ENCODE data around the gene TRIM8. TPM values are rescaled to one million over a fixed set of nuclear protein-coding genes. Genes with fewer than 3 reads are reported as not detected.

The TRIM8 gene
- total and polyA plus RNA-seq, 4 donors: 81.5 to 173 (median 120) TPM

- ATAC-seq (ENCODE audit: insufficient read depth, low FRiP score): no peak
- H3K9me3 ChIP-seq (ENCODE audit: control insufficient read depth in 4 of 4, insufficient read depth in 3 of 4, low read length in 3 of 4): peaks cover 0 to 2% (median 0%) of the 10 kb centered on the region in 4 donors
- H3K4me3 ChIP-seq: no peak overlapping the region
- H3K4me1 ChIP-seq (ENCODE audit: control insufficient read depth in 5 of 5, insufficient read depth in 5 of 5, low read length in 5 of 5): peaks cover 17 to 63% (median 43%) of the 10 kb centered on the region in 5 donors
- peak overlapping the region in 1 of 2 donors; percentile 7 for H3K27ac ChIP-seq (ENCODE audit: low read depth in 1 of 2, low read length in 1 of 2)
- TF ChIP-seq, protein P1, sequence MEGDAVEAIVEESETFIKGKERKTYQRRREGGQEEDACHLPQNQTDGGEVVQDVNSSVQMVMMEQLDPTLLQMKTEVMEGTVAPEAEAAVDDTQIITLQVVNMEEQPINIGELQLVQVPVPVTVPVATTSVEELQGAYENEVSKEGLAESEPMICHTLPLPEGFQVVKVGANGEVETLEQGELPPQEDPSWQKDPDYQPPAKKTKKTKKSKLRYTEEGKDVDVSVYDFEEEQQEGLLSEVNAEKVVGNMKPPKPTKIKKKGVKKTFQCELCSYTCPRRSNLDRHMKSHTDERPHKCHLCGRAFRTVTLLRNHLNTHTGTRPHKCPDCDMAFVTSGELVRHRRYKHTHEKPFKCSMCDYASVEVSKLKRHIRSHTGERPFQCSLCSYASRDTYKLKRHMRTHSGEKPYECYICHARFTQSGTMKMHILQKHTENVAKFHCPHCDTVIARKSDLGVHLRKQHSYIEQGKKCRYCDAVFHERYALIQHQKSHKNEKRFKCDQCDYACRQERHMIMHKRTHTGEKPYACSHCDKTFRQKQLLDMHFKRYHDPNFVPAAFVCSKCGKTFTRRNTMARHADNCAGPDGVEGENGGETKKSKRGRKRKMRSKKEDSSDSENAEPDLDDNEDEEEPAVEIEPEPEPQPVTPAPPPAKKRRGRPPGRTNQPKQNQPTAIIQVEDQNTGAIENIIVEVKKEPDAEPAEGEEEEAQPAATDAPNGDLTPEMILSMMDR (IDR thresholded peaks at IDR 0.05; ENCODE audit: control extremely low read depth, extremely low read depth): no peak
- H3K27me3 ChIP-seq (ENCODE audit: control insufficient read depth in 3 of 3, insufficient read depth in 3 of 3, low read length in 2 of 3): no peaks in the 10 kb centered on the region
- H3K9ac ChIP-seq (ENCODE audit: insufficient read depth in 1 of 2, low read length in 2 of 2): no peak overlapping the region
- H3K36me3 ChIP-seq (ENCODE audit: control insufficient read depth in 4 of 4, insufficient read depth in 4 of 4, low read length in 4 of 4): peaks cover 0 to 12% (median 8%) of the 10 kb centered on the region in 4 donors
- WGBS, 2 donors: 87 to 92% methylated on average over 9 of the region's 9 CpGs
- no peak for DNase-seq
These were observed 33.8 kb downstream of the TRIM8 start for GRCh38 chr10:102678068-102678400.

- Histone ChIP-seq H3K27ac (ENCODE audit: low read depth in 1 of 2, low read length in 1 of 2) (no peak overlapping the region), H3K9me3 (ENCODE audit: control insufficient read depth in 4 of 4, insufficient read depth in 3 of 4, low read length in 3 of 4) (peaks cover 0 to 2% (median 0%) of the 10 kb centered on the region in 4 donors), H3K4me1 (ENCODE audit: control insufficient read depth in 5 of 5, insufficient read depth in 5 of 5, low read length in 5 of 5) (peaks cover 17 to 55% (median 38%) of the 10 kb centered on the region in 5 donors), H3K4me3 (no peak overlapping the region), H3K9ac (ENCODE audit: insufficient read depth in 1 of 2, low read length in 2 of 2) (no peak overlapping the region), H3K27me3 (ENCODE audit: control insufficient read depth in 3 of 3, insufficient read depth in 3 of 3, low read length in 2 of 3) (no peaks in the 10 kb centered on the region), H3K36me3 (ENCODE audit: control insufficient read depth in 4 of 4, insufficient read depth in 4 of 4, low read length in 4 of 4) (peaks cover 0 to 13% (median 9%) of the 10 kb centered on the region in 4 donors)
- TF ChIP-seq, protein P1 (IDR thresholded peaks at IDR 0.05; ENCODE audit: control extremely low read depth, extremely low read depth): peak; percentile 21
- DNase-seq (peak; percentile 71 to 81 (median 73)), ATAC-seq (ENCODE audit: insufficient read depth, low FRiP score) (peak; percentile 53)
- WGBS, 2 donors: 13 to 16% methylated on average over 8 to 9 of the region's 9 CpGs
These were observed 34.6 kb downstream of the TRIM8 start for GRCh38 chr10:102678842-102679289.

- TF ChIP-seq, protein P1 (IDR thresholded peaks at IDR 0.05; ENCODE audit: control extremely low read depth, extremely low read depth): no peak
- Histone ChIP-seq H3K9ac (ENCODE audit: insufficient read depth in 1 of 2, low read length in 2 of 2) (no peak overlapping the region), H3K27ac (ENCODE audit: low read depth in 1 of 2, low read length in 1 of 2) (no peak overlapping the region), H3K27me3 (ENCODE audit: control insufficient read depth in 3 of 3, insufficient read depth in 3 of 3, low read length in 2 of 3) (no peaks in the 10 kb centered on the region), H3K4me1 (ENCODE audit: control insufficient read depth in 5 of 5, insufficient read depth in 5 of 5, low read length in 5 of 5) (peaks cover 12 to 48% (median 35%) of the 10 kb centered on the region in 5 donors), H3K4me3 (no peak overlapping the region), H3K36me3 (ENCODE audit: control insufficient read depth in 4 of 4, insufficient read depth in 4 of 4, low read length in 4 of 4) (peaks cover 0 to 14% (median 10%) of the 10 kb centered on the region in 4 donors), H3K9me3 (ENCODE audit: control insufficient read depth in 4 of 4, insufficient read depth in 3 of 4, low read length in 3 of 4) (peaks cover 0 to 2% (median 0%) of the 10 kb centered on the region in 4 donors)
- no peak for DNase-seq
- WGBS, 2 donors: 96 to 97% methylated on average over 4 of the region's 4 CpGs
- no peak for ATAC-seq (ENCODE audit: insufficient read depth, low FRiP score)
These were observed 35.3 kb downstream of the TRIM8 start for GRCh38 chr10:102679596-102679995.

GRCh38 chr10:102681696-102682095 is 37.4 kb downstream of the TRIM8 start:
- H3K9ac ChIP-seq (ENCODE audit: insufficient read depth in 1 of 2, low read length in 2 of 2): no peak overlapping the region
- peaks cover 5 to 28% (median 17%) of the 10 kb centered on the region in 5 donors for H3K4me1 ChIP-seq (ENCODE audit: control insufficient read depth in 5 of 5, insufficient read depth in 5 of 5, low read length in 5 of 5)
- 84% methylated on average over 5 of the region's 5 CpGs for WGBS, 2 donors
- H3K27ac ChIP-seq (ENCODE audit: low read depth in 1 of 2, low read length in 1 of 2): no peak overlapping the region
- ATAC-seq (ENCODE audit: insufficient read depth, low FRiP score) (no peak), DNase-seq (no peak)
- TF ChIP-seq, protein P1 (IDR thresholded peaks at IDR 0.05; ENCODE audit: control extremely low read depth, extremely low read depth): no peak
- peaks cover 0 to 2% (median 0%) of the 10 kb centered on the region in 4 donors for H3K9me3 ChIP-seq (ENCODE audit: control insufficient read depth in 4 of 4, insufficient read depth in 3 of 4, low read length in 3 of 4)
- H3K36me3 ChIP-seq (ENCODE audit: control insufficient read depth in 4 of 4, insufficient read depth in 4 of 4, low read length in 4 of 4): peaks cover 8 to 21% (median 14%) of the 10 kb centered on the region in 4 donors
- H3K4me3 ChIP-seq: no peak overlapping the region
- H3K27me3 ChIP-seq (ENCODE audit: control insufficient read depth in 3 of 3, insufficient read depth in 3 of 3, low read length in 2 of 3): no peaks in the 10 kb centered on the region

Measured in lung (tissue), 12 donors.